ENCODE measurements around the gene FBLN2. TPM values are rescaled to one million over a fixed set of nuclear protein-coding genes. Genes with fewer than 3 reads are reported as not detected.

FBLN2 gene
- total RNA-seq, 1 donor from 2014 or later, result 5.8 TPM

DNA sequence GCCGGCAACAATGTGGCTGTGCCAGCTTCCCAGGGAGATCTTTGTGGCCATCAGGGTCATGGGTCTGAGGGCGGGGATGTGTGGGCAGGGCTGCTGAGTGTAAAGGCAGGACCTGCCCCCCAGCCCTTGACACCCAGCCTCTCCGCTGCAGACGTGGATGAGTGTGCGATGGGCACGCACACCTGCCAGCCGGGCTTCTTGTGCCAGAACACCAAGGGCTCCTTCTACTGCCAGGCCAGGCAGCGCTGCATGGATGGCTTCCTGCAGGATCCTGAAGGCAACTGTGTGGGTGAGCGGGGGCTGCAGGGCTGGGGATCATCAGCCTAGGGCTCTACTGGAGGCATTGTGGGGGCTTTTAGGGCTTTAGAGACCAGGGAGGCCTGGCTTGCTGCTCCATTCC, 78.8 kb downstream of the FBLN2 start:
- H3K27ac Mint-ChIP-seq, result no peak overlapping the region
- H3K4me3 Mint-ChIP-seq (ENCODE audit: low read depth), result no peak overlapping the region
- H3K36me3 Mint-ChIP-seq (ENCODE audit: insufficient read depth), result no peaks in the 10 kb centered on the region
- no peaks in the 10 kb centered on the region for H3K9me3 Mint-ChIP-seq (ENCODE audit: low read depth)
- no peak for DNase-seq (ENCODE audit: low spot score, unreplicated experiment)
- H3K27me3 Mint-ChIP-seq, result peaks cover 8% of the 10 kb centered on the region
- TF ChIP-seq, protein P1, sequence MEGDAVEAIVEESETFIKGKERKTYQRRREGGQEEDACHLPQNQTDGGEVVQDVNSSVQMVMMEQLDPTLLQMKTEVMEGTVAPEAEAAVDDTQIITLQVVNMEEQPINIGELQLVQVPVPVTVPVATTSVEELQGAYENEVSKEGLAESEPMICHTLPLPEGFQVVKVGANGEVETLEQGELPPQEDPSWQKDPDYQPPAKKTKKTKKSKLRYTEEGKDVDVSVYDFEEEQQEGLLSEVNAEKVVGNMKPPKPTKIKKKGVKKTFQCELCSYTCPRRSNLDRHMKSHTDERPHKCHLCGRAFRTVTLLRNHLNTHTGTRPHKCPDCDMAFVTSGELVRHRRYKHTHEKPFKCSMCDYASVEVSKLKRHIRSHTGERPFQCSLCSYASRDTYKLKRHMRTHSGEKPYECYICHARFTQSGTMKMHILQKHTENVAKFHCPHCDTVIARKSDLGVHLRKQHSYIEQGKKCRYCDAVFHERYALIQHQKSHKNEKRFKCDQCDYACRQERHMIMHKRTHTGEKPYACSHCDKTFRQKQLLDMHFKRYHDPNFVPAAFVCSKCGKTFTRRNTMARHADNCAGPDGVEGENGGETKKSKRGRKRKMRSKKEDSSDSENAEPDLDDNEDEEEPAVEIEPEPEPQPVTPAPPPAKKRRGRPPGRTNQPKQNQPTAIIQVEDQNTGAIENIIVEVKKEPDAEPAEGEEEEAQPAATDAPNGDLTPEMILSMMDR (IDR thresholded peaks at IDR 0.05; ENCODE audit: unreplicated experiment), result no peak
- peaks cover 10% of the 10 kb centered on the region for H3K4me1 Mint-ChIP-seq (ENCODE audit: low read depth)

GRCh38 chr3:13628432-13628831, 79.5 kb downstream of the FBLN2 start:
- TF ChIP-seq, protein P1 (IDR thresholded peaks at IDR 0.05; ENCODE audit: unreplicated experiment), result no peak
- no peak overlapping the region for H3K4me3 Mint-ChIP-seq (ENCODE audit: low read depth)
- no peak overlapping the region for H3K27ac Mint-ChIP-seq
- H3K36me3 Mint-ChIP-seq (ENCODE audit: insufficient read depth), result no peaks in the 10 kb centered on the region
- no peaks in the 10 kb centered on the region for H3K9me3 Mint-ChIP-seq (ENCODE audit: low read depth)
- H3K4me1 Mint-ChIP-seq (ENCODE audit: low read depth), result peaks cover 5% of the 10 kb centered on the region
- H3K27me3 Mint-ChIP-seq, result peaks cover 8% of the 10 kb centered on the region
- DNase-seq (ENCODE audit: low spot score, unreplicated experiment), result no peak

DNA sequence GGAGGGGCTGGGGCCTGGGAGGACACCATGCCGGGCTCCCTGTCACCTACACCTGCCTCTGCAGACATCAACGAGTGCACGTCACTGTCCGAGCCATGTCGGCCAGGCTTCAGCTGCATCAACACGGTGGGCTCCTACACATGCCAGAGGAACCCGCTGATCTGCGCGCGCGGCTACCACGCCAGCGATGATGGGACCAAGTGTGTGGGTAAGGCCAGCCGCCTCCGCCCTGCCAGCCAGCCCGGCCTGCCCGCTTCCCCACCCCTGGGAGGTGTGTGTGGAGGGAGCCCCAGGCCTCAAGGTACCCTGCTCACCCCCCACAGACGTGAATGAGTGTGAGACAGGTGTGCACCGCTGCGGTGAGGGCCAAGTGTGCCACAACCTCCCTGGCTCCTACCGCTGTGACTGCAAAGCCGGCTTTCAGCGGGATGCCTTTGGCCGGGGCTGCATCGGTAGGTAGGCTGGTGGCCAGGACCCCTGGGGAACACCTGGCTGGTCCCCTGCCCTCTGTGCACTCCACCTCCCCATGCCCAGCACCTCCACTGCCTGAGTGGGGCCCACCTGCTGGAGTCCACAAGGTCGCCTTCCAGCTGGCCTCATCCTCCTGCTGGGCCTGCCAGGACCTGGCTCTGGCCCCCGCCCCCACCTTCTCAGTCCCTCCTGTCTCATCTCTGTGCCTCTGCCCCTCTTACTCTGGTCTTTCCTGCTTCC, 80.1 kb downstream of the FBLN2 start:
- no peak overlapping the region for H3K4me3 Mint-ChIP-seq (ENCODE audit: low read depth)
- H3K4me1 Mint-ChIP-seq (ENCODE audit: low read depth), result peaks cover 4% of the 10 kb centered on the region
- no peaks in the 10 kb centered on the region for H3K9me3 Mint-ChIP-seq (ENCODE audit: low read depth)
- TF ChIP-seq, protein P1 (IDR thresholded peaks at IDR 0.05; ENCODE audit: unreplicated experiment), result no peak
- peaks cover 8% of the 10 kb centered on the region for H3K27me3 Mint-ChIP-seq
- no peak overlapping the region for H3K27ac Mint-ChIP-seq
- no peaks in the 10 kb centered on the region for H3K36me3 Mint-ChIP-seq (ENCODE audit: insufficient read depth)
- no peak for DNase-seq (ENCODE audit: low spot score, unreplicated experiment)

- peaks cover 8% of the 10 kb centered on the region for H3K27me3 Mint-ChIP-seq
- H3K4me3 Mint-ChIP-seq (ENCODE audit: low read depth), result no peak overlapping the region
- no peaks in the 10 kb centered on the region for H3K36me3 Mint-ChIP-seq (ENCODE audit: insufficient read depth)
- no peak for DNase-seq (ENCODE audit: low spot score, unreplicated experiment)
- TF ChIP-seq, protein P1 (IDR thresholded peaks at IDR 0.05; ENCODE audit: unreplicated experiment), result no peak
- no peaks in the 10 kb centered on the region for H3K9me3 Mint-ChIP-seq (ENCODE audit: low read depth)
- H3K27ac Mint-ChIP-seq, result no peak overlapping the region
- peaks cover 2% of the 10 kb centered on the region for H3K4me1 Mint-ChIP-seq (ENCODE audit: low read depth)
Observed at GRCh38 chr3:13629644-13630043, 80.7 kb downstream of the FBLN2 start.

GRCh38 chr3:13631256-13631655, 82.3 kb downstream of the FBLN2 start:
- Mint-ChIP-seq H3K27ac (no peak overlapping the region), H3K27me3 (peaks cover 2% of the 10 kb centered on the region), H3K4me3 (ENCODE audit: low read depth) (no peak overlapping the region), H3K4me1 (ENCODE audit: low read depth) (peaks cover 2% of the 10 kb centered on the region), H3K36me3 (ENCODE audit: insufficient read depth) (no peaks in the 10 kb centered on the region), H3K9me3 (ENCODE audit: low read depth) (no peaks in the 10 kb centered on the region)
- TF ChIP-seq, protein P1 (IDR thresholded peaks at IDR 0.05; ENCODE audit: unreplicated experiment), result no peak
- no peak for DNase-seq (ENCODE audit: low spot score, unreplicated experiment)
